DND-41 (cell line): ENCODE results near the gene MRPL53.

Source experiments
- CTCF ChIP-seq: IDR thresholded peaks from 2 replicates; pipeline ENCODE4 v1.5.1; 2012; ENCODE audit warnings: borderline replicate concordance, low read length, moderate library complexity, mild to moderate bottlenecking; ENCODE audit not compliant: poor library complexity, severe bottlenecking; ENCODE audit errors: extremely low read depth
- EZH2 ChIP-seq: IDR thresholded peaks from 3 replicates; pipeline ENCODE4 v1.6.1; 2012; ENCODE audit warnings: borderline replicate concordance, low read depth, mild to moderate bottlenecking, moderate library complexity, low read length, inconsistent platforms; ENCODE audit not compliant: severe bottlenecking

- no peak for TF ChIP-seq CTCF
- no peak for TF ChIP-seq EZH2
These were observed 30.6 kb downstream of the MRPL53 start, which contains the start of gene RTKN for GRCh38 chr2:74441690-74442482.
